HFFc6 (cell line): ENCODE measurements around the gene CDH7. TPM values are rescaled to one million over a fixed set of nuclear protein-coding genes. Genes with fewer than 3 reads are reported as not detected.

Source experiments
- DNase-seq: peaks from one replicate; pipeline ENCODE4 v3.0.0-alpha.2; 2018
- H3K27ac Mint-ChIP-seq: 2 replicates; pipeline ENCODE4 v1.8.0; 2020; ENCODE audit warnings: mild to moderate bottlenecking, mixed read lengths
- H3K27me3 Mint-ChIP-seq: 2 replicates; pipeline ENCODE4 v1.8.0; 2021; ENCODE audit warnings: mild to moderate bottlenecking, moderate library complexity, mixed read lengths; ENCODE audit not compliant: insufficient read depth
- H3K36me3 Mint-ChIP-seq: 2 replicates; pipeline ENCODE4 v1.8.0; 2021; ENCODE audit warnings: low read depth, mixed read lengths
- H3K4me1 Mint-ChIP-seq: 2 replicates; pipeline ENCODE4 v1.8.0; 2020; ENCODE audit warnings: low read depth, mixed read lengths
- H3K4me3 Mint-ChIP-seq: 2 replicates; pipeline ENCODE4 v1.8.0; 2020; ENCODE audit warnings: mild to moderate bottlenecking, moderate library complexity, mixed read lengths
- H3K9me3 Mint-ChIP-seq: 2 replicates; pipeline ENCODE4 v1.8.0; 2020; ENCODE audit warnings: mild to moderate bottlenecking, mixed read lengths
- CTCF ChIP-seq: fragments of 200-600 bp; sonication (generic); IDR thresholded peaks from 2 replicates; pipeline ENCODE4 v1.5.0; 2021; ENCODE audit warnings: antibody characterized with exemption, mild to moderate bottlenecking
- total RNA-seq, 6 experiments: library from RNA; stranded (reverse); fragmentation: NEBNext Ultra II Directional; extraction: Animal tissue kit (Norgen Biotek cat#: 25700); gene quantifications; 2 replicates in 1 of 6; 3 replicates in 5 of 6; pipeline ENCODE4 v1.2.3, GENCODE V29; 2021

CDH7 gene
- total RNA-seq, 6 experiments from 2014 or later = not detected

- Mint-ChIP-seq H3K27ac (no peak overlapping the region), H3K27me3 (no peaks in the 10 kb centered on the region), H3K4me3 (no peak overlapping the region)
Observed at GRCh38 chr18:65768120-65768778, 17.4 kb downstream of the CDH7 start.

GRCh38 chr18:65769652-65770051 lies 18.8 kb downstream of the CDH7 start:
- no peak for TF ChIP-seq CTCF

More at GRCh38 chr18:65768120-65768778, 17.4 kb downstream of the CDH7 start:
- DNase-seq = no peak
- peaks cover 22% of the 10 kb centered on the region for H3K9me3 Mint-ChIP-seq
- no peaks in the 10 kb centered on the region for H3K4me1 Mint-ChIP-seq
- H3K36me3 Mint-ChIP-seq = no peaks in the 10 kb centered on the region; the same call in 1 of the 2 replicates
- TF ChIP-seq CTCF = no peak

GRCh38 chr18:65786474-65786873 lies 35.7 kb downstream of the CDH7 start:
- H3K4me1 Mint-ChIP-seq = no peaks in the 10 kb centered on the region
- H3K9me3 Mint-ChIP-seq = peaks cover 21% of the 10 kb centered on the region
- H3K4me3 Mint-ChIP-seq = no peak overlapping the region

More at GRCh38 chr18:65769652-65770051, 18.8 kb downstream of the CDH7 start:
- Mint-ChIP-seq H3K27ac (no peak overlapping the region), H3K36me3 (no peaks in the 10 kb centered on the region; the same call in 1 of the 2 replicates), H3K27me3 (no peaks in the 10 kb centered on the region), H3K4me3 (no peak overlapping the region), H3K9me3 (peaks cover 27% of the 10 kb centered on the region), H3K4me1 (no peaks in the 10 kb centered on the region)
- DNase-seq = no peak

GRCh38 chr18:65788373-65788772 lies 37.6 kb downstream of the CDH7 start:
- Mint-ChIP-seq H3K9me3 (peaks cover 22% of the 10 kb centered on the region), H3K36me3 (no peaks in the 10 kb centered on the region; the same call in 1 of the 2 replicates), H3K27ac (no peak overlapping the region), H3K4me3 (no peak overlapping the region), H3K27me3 (no peaks in the 10 kb centered on the region), H3K4me1 (no peaks in the 10 kb centered on the region)
- no peak for TF ChIP-seq CTCF
- no peak for DNase-seq

More at GRCh38 chr18:65786474-65786873, 35.7 kb downstream of the CDH7 start:
- Mint-ChIP-seq H3K27ac (no peak overlapping the region), H3K36me3 (no peaks in the 10 kb centered on the region; the same call in 1 of the 2 replicates), H3K27me3 (no peaks in the 10 kb centered on the region)
- no peak for TF ChIP-seq CTCF
- DNase-seq = no peak

GRCh38 chr18:65790604-65791003 lies 39.8 kb downstream of the CDH7 start:
- H3K4me1 Mint-ChIP-seq = no peaks in the 10 kb centered on the region
- H3K27me3 Mint-ChIP-seq = no peaks in the 10 kb centered on the region
- DNase-seq = no peak
- H3K27ac Mint-ChIP-seq = no peak overlapping the region
- no peaks in the 10 kb centered on the region; the same call in 1 of the 2 replicates for H3K36me3 Mint-ChIP-seq
- H3K4me3 Mint-ChIP-seq = no peak overlapping the region
- TF ChIP-seq CTCF = no peak
- peaks cover 31% of the 10 kb centered on the region for H3K9me3 Mint-ChIP-seq
